ENCODE results near the gene CTU2.

GRCh38 chr16:88691129-88691813 is 15.0 kb upstream of the CTU2 start:
- TF ChIP-seq SP1 (CRISPR knock-in tag; IDR thresholded peaks at IDR 0.05) (no peak), CBX5 (IDR thresholded peaks at IDR 0.05; ENCODE audit: borderline replicate concordance, low read depth) (no peak)
- TF ChIP-seq, protein P1, sequence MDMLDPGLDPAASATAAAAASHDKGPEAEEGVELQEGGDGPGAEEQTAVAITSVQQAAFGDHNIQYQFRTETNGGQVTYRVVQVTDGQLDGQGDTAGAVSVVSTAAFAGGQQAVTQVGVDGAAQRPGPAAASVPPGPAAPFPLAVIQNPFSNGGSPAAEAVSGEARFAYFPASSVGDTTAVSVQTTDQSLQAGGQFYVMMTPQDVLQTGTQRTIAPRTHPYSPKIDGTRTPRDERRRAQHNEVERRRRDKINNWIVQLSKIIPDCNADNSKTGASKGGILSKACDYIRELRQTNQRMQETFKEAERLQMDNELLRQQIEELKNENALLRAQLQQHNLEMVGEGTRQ (CRISPR knock-in tag; IDR thresholded peaks at IDR 0.05): no peak
- TF ChIP-seq, protein P2, sequence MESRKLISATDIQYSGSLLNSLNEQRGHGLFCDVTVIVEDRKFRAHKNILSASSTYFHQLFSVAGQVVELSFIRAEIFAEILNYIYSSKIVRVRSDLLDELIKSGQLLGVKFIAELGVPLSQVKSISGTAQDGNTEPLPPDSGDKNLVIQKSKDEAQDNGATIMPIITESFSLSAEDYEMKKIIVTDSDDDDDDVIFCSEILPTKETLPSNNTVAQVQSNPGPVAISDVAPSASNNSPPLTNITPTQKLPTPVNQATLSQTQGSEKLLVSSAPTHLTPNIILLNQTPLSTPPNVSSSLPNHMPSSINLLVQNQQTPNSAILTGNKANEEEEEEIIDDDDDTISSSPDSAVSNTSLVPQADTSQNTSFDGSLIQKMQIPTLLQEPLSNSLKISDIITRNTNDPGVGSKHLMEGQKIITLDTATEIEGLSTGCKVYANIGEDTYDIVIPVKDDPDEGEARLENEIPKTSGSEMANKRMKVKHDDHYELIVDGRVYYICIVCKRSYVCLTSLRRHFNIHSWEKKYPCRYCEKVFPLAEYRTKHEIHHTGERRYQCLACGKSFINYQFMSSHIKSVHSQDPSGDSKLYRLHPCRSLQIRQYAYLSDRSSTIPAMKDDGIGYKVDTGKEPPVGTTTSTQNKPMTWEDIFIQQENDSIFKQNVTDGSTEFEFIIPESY (CRISPR knock-in tag; IDR thresholded peaks at IDR 0.05): no peak
